Measurements from ENCODE around the gene SLC43A2. TPM values are rescaled to one million over a fixed set of nuclear protein-coding genes. Genes with fewer than 3 reads are reported as not detected.
"Not testable (repeated sequence)": the region's sequence is repeated elsewhere in the genome, so short reads cannot be mapped to it uniquely, and the experiment has no call there.

The SLC43A2 gene
- total RNA-seq, 1 donor from 2014 or later: 2.5 TPM

DNA sequence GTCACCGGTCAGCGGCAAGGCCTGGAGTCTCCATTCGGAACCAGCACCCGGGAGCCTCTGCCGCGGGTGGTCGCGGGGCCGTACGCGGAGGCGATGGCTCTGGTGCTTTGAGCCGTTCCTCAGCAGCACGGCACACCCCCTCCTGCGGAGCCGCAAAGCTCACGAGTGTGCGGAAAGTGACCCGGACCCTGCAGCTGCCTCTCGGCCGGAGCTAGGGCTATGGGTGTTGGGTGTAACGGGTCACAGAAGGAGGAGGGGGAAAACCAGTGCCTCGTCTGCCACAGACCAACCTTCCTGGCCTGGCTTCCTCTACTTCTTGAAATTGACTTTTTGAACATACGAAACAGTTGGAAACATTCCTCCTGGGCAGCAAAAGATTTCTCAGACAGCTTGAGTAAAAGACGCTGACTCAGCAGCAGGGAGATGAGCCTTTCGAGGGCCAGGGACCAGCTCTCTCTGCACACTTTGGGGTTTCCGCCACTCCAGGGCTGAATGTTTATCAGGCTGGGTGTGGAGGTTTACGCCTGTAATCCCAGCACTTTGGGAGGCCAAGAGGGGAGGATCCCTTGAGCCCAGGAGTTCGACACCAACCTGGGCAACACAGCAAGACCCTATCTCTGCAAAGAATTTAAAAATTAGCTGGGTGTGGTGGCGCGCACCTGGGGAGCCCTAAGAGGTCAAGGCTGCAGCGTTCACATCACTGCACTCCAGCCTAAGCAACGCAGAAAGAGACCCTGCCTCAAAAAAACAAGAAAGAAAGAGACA, 39.6 kb downstream of the SLC43A2 start:
- no peaks in the 10 kb centered on the region for H3K36me3 Mint-ChIP-seq (ENCODE audit: low read depth)
- no peak overlapping the region for H3K27ac Mint-ChIP-seq
- no peaks in the 10 kb centered on the region for H3K9me3 Mint-ChIP-seq
- intact Hi-C loops (cut with micrococcal nuclease): no loop called here
- H3K4me3 Mint-ChIP-seq: no peak overlapping the region
- peaks cover 7% of the 10 kb centered on the region for H3K27me3 Mint-ChIP-seq (ENCODE audit: insufficient read depth)
- no peak for DNase-seq (ENCODE audit: low spot score)
- H3K4me1 Mint-ChIP-seq (ENCODE audit: low read depth): no peaks in the 10 kb centered on the region

DNA sequence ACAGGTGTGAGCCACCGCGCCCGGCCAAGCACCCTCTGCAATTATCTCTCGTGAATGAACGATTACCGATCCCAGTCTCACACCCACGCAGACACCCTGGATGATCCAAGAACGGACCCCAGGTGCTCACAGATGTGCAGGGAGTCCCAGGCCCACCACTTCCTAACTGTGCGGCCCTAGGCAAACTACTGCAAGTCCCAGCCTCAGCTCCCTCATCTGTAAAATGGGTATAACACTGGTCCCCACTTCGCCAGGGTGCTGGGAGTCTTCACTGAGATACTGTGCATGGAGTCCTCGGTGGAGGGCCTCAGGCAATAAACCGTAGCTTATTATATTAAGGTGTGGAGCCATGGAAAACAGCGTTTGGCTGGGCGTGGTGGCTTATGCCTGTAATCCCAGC, 44.5 kb downstream of the SLC43A2 start:
- H3K27me3 Mint-ChIP-seq (ENCODE audit: insufficient read depth): no peaks in the 10 kb centered on the region
- no peak for DNase-seq (ENCODE audit: low spot score)
- no peak overlapping the region for H3K27ac Mint-ChIP-seq
- H3K9me3 Mint-ChIP-seq: no peaks in the 10 kb centered on the region
- no peak overlapping the region for H3K4me3 Mint-ChIP-seq
- H3K36me3 Mint-ChIP-seq (ENCODE audit: low read depth): no peaks in the 10 kb centered on the region
- H3K4me1 Mint-ChIP-seq (ENCODE audit: low read depth): no peaks in the 10 kb centered on the region
- intact Hi-C loops (cut with micrococcal nuclease): no loop called here

DNA sequence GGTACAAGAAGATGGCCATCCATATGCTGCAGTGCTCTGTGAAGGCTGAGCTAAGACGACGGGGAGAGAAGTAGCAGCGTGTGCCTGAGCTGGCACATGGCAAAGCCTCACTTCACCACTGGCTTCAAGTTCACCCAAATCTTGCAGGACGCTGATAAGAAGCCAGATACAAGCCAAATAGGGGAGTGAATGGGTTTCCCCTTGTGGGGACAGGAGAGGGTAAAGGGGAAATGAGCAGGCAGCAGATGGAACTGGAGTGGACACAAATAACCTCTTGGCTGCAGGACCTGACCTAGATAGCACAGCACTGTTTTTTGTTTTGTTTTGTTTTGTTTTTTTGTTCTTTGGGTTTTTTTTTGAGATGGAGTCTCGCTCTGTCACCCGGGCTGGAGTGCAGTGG, 45.1 kb downstream of the SLC43A2 start:
- no peak overlapping the region for H3K27ac Mint-ChIP-seq
- H3K9me3 Mint-ChIP-seq: no peaks in the 10 kb centered on the region
- no peak overlapping the region for H3K4me3 Mint-ChIP-seq
- H3K27me3 Mint-ChIP-seq (ENCODE audit: insufficient read depth): no peaks in the 10 kb centered on the region
- intact Hi-C loops (cut with micrococcal nuclease): no loop called here
- no peaks in the 10 kb centered on the region for H3K36me3 Mint-ChIP-seq (ENCODE audit: low read depth)
- H3K4me1 Mint-ChIP-seq (ENCODE audit: low read depth): no peaks in the 10 kb centered on the region
- DNase-seq (ENCODE audit: low spot score): no peak

DNA sequence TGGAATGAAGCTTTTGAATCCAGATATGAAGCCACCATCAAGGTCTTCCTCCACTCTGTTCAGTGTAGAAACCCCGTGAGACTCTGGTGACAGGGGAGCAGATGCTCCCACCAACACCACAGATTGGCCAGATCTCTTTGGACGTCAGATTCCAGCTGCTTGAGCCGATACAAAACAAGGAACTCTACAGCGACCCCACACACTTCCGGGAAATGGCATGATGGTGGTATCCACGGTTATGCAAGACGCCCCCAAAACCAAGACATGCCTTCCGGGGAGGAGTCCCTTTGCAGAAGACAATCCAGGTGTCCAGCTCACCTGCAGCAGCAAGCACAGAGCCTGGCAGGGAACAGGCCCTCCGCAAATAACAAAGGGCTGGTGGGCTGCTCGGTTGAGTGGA, 46.3 kb downstream of the SLC43A2 start:
- H3K4me1 Mint-ChIP-seq (ENCODE audit: low read depth): peaks cover 3% of the 10 kb centered on the region
- no peaks in the 10 kb centered on the region for H3K27me3 Mint-ChIP-seq (ENCODE audit: insufficient read depth)
- H3K36me3 Mint-ChIP-seq (ENCODE audit: low read depth): no peaks in the 10 kb centered on the region
- DNase-seq (ENCODE audit: low spot score): no peak
- intact Hi-C loops (cut with micrococcal nuclease): no loop called here
- no peak overlapping the region for H3K27ac Mint-ChIP-seq
- no peaks in the 10 kb centered on the region for H3K9me3 Mint-ChIP-seq
- H3K4me3 Mint-ChIP-seq: no peak overlapping the region

DNA sequence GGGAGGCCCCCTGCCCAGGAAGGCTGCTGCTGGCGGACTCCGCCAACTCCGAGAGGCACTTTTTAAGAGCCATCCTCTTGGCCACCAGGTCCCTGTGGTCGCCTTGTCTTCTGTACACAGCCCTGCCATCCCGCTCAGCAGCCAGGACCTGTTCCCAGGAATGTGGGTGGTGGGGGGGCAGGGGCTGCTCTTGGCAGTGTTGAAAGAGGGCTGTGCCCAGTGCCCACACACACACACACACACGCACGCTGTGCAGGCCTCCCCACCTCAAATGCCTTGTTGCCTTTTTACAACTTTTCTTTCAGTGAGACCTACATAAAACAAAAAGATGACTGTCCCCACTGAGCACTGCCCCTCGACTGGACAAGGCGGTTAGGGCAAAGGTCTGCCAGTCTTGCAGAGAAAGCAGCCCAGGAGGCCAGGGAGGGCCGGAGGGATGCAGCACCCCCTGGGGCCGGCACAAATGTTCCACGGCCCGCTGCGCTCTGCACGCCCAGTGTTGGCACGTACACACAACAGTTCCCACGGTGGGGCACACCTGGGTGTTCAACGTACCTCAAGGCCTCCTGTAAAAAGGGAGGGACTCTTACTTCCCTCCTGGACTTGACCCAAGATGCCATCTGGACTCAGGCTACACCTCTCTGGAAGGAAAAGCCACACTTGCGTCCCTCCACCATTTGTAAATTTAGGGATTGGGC, 47.5 kb downstream of the SLC43A2 start:
- Mint-ChIP-seq H3K36me3 (ENCODE audit: low read depth) (no peaks in the 10 kb centered on the region), H3K27me3 (ENCODE audit: insufficient read depth) (no peaks in the 10 kb centered on the region), H3K4me1 (ENCODE audit: low read depth) (peaks cover 6% of the 10 kb centered on the region), H3K9me3 (no peaks in the 10 kb centered on the region), H3K27ac (no peak overlapping the region), H3K4me3 (no peak overlapping the region)
- intact Hi-C loops (cut with micrococcal nuclease): no loop called here
- DNase-seq (ENCODE audit: low spot score): no peak

DNA sequence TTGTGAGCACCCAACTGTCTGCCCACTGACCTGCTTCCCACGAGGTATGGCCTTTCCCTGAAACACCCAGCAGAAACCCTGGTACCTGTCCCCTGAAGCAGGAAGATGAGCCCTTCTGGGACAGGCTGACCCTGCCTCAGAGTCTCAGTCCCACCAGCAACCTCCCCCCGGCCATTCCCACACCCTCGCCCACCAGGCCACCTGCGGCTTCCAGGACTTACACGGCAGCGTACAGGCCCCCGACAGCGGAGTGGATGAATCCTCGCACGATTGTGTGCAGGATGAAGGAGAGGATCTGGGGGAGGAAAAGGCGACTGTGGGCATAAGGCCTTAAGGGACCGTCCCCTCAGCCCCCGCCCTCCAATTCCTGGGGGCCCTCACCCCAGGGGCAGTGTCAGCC, 50.6 kb downstream of the SLC43A2 start:
- Mint-ChIP-seq H3K9me3 (no peaks in the 10 kb centered on the region), H3K36me3 (ENCODE audit: low read depth) (no peaks in the 10 kb centered on the region), H3K27me3 (ENCODE audit: insufficient read depth) (no peaks in the 10 kb centered on the region), H3K4me3 (no peak overlapping the region), H3K27ac (no peak overlapping the region), H3K4me1 (ENCODE audit: low read depth) (peaks cover 6% of the 10 kb centered on the region)
- intact Hi-C loops (cut with micrococcal nuclease): no loop called here
- DNase-seq (ENCODE audit: low spot score): no peak

DNA sequence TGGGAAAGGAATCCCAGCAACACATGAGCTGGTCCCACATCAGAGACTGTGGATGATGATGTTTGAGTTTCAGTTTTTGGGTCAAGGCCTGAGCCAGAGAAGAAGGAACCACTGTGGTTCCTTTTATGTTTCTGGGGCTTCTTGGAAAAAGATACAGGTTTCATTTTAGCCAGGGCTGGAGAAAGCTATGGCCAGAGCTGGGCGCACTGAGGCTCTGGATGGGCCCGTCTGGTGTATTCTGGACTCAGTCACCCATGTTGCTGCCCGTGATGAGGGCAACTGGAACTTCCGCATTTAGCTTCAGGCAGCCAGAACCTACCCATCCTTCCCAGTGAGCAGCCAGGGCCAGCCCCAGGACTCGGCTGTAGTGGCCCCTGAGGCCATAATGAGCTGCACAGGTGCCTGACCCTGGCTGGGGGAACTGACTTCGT, 51.0 kb downstream of the SLC43A2 start:
- Mint-ChIP-seq H3K27ac (no peak overlapping the region), H3K36me3 (ENCODE audit: low read depth) (no peaks in the 10 kb centered on the region), H3K27me3 (ENCODE audit: insufficient read depth) (no peaks in the 10 kb centered on the region), H3K9me3 (no peaks in the 10 kb centered on the region), H3K4me1 (ENCODE audit: low read depth) (peaks cover 6% of the 10 kb centered on the region), H3K4me3 (no peak overlapping the region)
- DNase-seq (ENCODE audit: low spot score): no peak
- intact Hi-C loops (cut with micrococcal nuclease): no loop called here

DNA sequence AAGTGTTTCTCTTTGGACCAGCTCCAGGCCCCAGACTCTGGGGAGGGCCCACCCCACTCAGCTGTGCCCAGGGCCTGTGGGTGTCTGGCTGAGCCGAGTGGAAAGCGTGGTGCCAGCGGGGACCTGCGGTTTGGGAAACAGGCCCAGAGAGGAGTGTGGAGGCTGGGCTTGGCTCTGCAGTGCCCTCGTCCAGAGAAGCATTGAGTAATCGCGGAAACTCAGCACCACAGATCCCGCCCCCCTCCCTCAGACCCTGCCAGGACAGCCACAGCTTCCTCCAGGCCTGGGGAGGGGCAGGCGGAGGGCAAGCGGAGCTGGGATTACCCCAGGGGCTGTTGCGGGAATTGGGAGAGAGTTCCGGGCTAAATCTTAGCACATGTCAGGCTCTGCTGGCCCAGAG, 51.5 kb downstream of the SLC43A2 start:
- Mint-ChIP-seq H3K36me3 (ENCODE audit: low read depth) (no peaks in the 10 kb centered on the region), H3K4me1 (ENCODE audit: low read depth) (peaks cover 6% of the 10 kb centered on the region), H3K27ac (peak overlapping the region; percentile 65), H3K9me3 (no peaks in the 10 kb centered on the region), H3K27me3 (ENCODE audit: insufficient read depth) (peaks cover 3% of the 10 kb centered on the region), H3K4me3 (no peak overlapping the region)
- DNase-seq (ENCODE audit: low spot score): no peak
- intact Hi-C loops (cut with micrococcal nuclease): no loop called here

DNA sequence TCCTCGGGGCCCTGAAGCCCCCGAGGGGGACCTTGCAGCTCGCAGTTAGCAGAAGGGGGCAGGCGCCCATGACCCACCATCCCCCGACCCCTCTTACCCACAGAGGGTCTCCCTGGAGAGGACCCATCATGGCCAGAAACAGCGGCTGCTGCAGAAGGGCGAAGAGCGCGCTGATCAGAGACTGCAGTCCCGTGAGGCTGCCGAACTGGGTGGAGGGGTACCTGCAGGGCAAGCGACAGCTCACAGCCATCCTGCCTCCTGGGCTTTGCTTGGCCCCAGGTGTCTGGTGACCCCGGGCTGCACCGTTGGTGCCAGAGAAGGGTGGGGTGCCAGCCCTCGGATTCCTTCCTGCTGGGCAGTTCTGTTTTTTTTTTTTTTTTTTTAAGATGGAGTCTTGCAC, 52.1 kb downstream of the SLC43A2 start:
- no peaks in the 10 kb centered on the region for H3K36me3 Mint-ChIP-seq (ENCODE audit: low read depth)
- intact Hi-C loops (cut with micrococcal nuclease): no loop called here
- no peak overlapping the region for H3K27ac Mint-ChIP-seq
- H3K9me3 Mint-ChIP-seq: no peaks in the 10 kb centered on the region
- DNase-seq (ENCODE audit: low spot score): no peak
- H3K4me3 Mint-ChIP-seq: no peak overlapping the region
- H3K4me1 Mint-ChIP-seq (ENCODE audit: low read depth): peaks cover 6% of the 10 kb centered on the region
- peaks cover 3% of the 10 kb centered on the region for H3K27me3 Mint-ChIP-seq (ENCODE audit: insufficient read depth)

DNA sequence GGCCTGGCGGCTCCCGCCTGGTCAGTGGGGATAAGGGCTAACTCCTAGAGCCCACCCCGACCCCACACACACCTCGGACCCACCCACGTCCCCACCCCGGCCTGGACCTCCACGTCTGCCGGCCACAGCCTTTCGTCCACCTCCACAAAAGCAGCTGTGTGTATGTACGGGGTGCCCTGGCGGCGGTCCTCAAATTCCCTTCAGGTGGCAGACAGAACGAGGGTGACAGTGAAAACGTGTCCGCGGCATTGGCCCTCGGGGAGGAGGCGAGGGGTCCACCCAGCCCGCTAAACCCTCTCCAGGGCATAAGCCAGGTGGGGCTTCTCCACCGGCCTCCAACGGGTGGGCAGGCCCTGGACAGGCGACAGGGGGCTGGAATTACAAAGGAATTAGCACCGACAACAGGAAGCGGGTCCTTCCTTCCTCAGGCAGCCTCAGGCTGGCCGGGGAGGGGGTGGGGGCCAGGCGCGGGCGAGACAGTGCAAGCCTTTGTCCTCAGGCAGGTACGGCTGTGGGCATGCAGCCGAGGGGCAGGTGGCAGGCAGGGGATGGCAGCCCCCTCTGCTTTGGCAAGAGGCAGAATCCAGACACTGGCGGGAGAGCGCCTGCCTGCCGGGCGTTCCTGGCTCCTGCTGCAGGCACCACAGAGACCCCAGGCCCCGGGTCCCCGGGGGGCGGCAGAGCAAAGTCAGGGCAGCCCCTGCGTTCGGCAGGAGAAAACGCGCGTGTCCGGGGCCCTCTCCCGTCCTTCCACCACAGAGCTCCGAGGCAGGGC, 53.8 kb downstream of the SLC43A2 start:
- no peak for DNase-seq (ENCODE audit: low spot score)
- intact Hi-C loops (cut with micrococcal nuclease): loop anchor here (1.0 kb wide), 1 partner anchor 55 kb away; no protein-coding TSS in a partner anchor
- Mint-ChIP-seq H3K4me1 (ENCODE audit: low read depth) (peaks cover 6% of the 10 kb centered on the region), H3K27me3 (ENCODE audit: insufficient read depth) (peaks cover 3% of the 10 kb centered on the region), H3K36me3 (ENCODE audit: low read depth) (no peaks in the 10 kb centered on the region), H3K27ac (no peak overlapping the region), H3K9me3 (no peaks in the 10 kb centered on the region), H3K4me3 (no peak overlapping the region)

DNA sequence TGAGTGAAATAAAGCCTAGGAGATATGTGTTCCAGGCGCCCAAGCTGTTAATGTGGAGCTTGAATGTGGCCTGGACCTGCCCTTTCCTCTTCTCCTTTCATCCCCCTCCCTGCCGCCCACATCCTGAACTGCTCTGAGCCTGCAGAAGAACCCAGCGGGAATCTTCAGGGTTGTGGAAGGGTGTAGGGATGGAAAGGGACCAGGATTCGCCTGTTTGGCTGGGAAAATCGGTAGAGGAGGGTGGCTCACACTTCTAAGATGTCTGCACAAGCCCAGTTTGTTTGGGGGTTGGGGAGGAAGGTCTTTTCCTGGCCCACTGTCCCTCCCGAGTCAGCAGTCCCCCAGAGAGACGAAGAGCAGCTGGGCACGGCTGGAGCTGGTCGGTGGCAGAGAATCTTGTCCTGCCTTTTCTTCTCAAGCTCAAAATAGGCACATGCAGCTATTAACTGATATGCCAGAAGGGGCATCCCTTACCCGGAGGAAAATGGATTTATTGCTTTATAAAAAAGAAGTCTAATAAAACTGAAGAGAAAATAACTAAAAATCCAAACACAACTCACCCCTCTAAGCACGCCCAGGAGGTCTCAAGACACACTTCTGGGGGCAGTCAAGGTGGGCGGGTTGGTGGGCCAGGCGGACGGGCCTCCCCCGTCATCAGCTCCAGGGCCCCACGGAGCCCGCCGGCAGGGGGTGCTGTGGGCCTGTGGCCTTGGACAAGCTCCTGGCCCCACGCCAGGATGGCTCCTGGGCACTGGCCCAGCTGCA, 54.5 kb downstream of the SLC43A2 start:
- H3K4me3 Mint-ChIP-seq: no peak overlapping the region
- H3K36me3 Mint-ChIP-seq (ENCODE audit: low read depth): no peaks in the 10 kb centered on the region

DNA sequence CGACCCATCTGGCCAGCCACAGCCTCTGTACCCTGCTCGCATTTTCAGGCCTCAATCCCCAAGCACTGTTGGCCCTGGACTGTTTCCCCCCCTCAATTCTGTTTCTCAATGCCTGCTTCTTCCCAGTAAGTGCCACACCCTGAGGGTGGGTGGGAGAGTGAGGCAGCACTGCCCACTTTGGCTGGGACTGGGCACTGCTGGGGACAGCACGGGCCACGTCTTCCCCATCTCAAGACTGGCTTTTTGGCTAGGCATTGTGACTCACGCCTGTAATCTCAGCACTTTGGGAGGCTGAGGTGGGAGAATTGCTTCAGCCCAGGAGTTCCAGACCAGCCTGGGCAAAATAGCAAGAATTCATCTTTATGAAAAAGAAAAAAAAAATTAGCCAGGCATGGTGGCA, 56.0 kb downstream of the SLC43A2 start:
- H3K27ac Mint-ChIP-seq; H3K27me3 Mint-ChIP-seq (ENCODE audit: insufficient read depth): not testable (repeated sequence)
- H3K4me1 Mint-ChIP-seq (ENCODE audit: low read depth): peaks cover 13% of the 10 kb centered on the region

More for the DNA sequence above, 54.5 kb downstream of the SLC43A2 start:
- peaks cover 6% of the 10 kb centered on the region for H3K4me1 Mint-ChIP-seq (ENCODE audit: low read depth)
- H3K9me3 Mint-ChIP-seq: no peaks in the 10 kb centered on the region
- peak; percentile 40 for DNase-seq (ENCODE audit: low spot score)
- H3K27ac Mint-ChIP-seq: no peak overlapping the region
- H3K27me3 Mint-ChIP-seq (ENCODE audit: insufficient read depth): peaks cover 3% of the 10 kb centered on the region
- intact Hi-C loops (cut with micrococcal nuclease): loop anchor here (1.0 kb wide), 1 partner anchor 56 kb away; no protein-coding TSS in a partner anchor

More for the DNA sequence above, 56.0 kb downstream of the SLC43A2 start:
- H3K36me3 Mint-ChIP-seq (ENCODE audit: low read depth); H3K9me3 Mint-ChIP-seq; H3K4me3 Mint-ChIP-seq; intact Hi-C loops (cut with micrococcal nuclease); DNase-seq (ENCODE audit: low spot score): not testable (repeated sequence)
